GM12878 (cell line): Measurements from ENCODE around the gene STAB2.

Experiments used
- ATF3 ChIP-seq: IDR thresholded peaks from 2 replicates; pipeline ENCODE4 v1.6.1; 2011; ENCODE audit warnings: low read depth, mild to moderate bottlenecking, low read length, moderate library complexity, borderline replicate concordance; ENCODE audit errors: extremely low read depth
- BCL3 ChIP-seq: IDR thresholded peaks from 2 replicates; pipeline ENCODE4 v1.6.1; 2011; ENCODE audit warnings: borderline replicate concordance, low read depth, mild to moderate bottlenecking, moderate library complexity, low read length; ENCODE audit not compliant: insufficient read depth, poor library complexity, severe bottlenecking
- CTCF ChIP-seq, 3 experiments: IDR thresholded peaks in 2 of 3; conservative IDR thresholded peaks in 1 of 3; 2 replicates each; pipeline ENCODE4 v1.5.1; 2011; ENCODE audit warnings: low read depth in 3 of 3, low read length in 3 of 3, mild to moderate bottlenecking in 3 of 3, control low read depth in 2 of 3, moderate library complexity in 2 of 3, inconsistent platforms in 1 of 3, mixed read lengths in 1 of 3; ENCODE audit not compliant: control insufficient read depth in 2 of 3, insufficient read depth in 1 of 3; ENCODE audit errors: extremely low read depth in 1 of 3
- EZH2 ChIP-seq: IDR thresholded peaks from 2 replicates; pipeline ENCODE4 v1.6.1; 2012; ENCODE audit warnings: low read depth, mild to moderate bottlenecking, control low read depth, inconsistent platforms, low read length, borderline replicate concordance; ENCODE audit not compliant: control insufficient read depth
- MEF2A ChIP-seq: IDR thresholded peaks from 2 replicates; pipeline ENCODE4 v1.6.1; 2011; ENCODE audit warnings: low read depth, mild to moderate bottlenecking, low read length, moderate library complexity; ENCODE audit not compliant: insufficient read depth
- NRF1 ChIP-seq: conservative IDR thresholded peaks from 2 replicates; pipeline ENCODE4 v1.6.1; 2011; ENCODE audit warnings: mild to moderate bottlenecking, low read depth, low read length, improper control_type of control experiment
- POLR2A ChIP-seq: IDR thresholded peaks from 2 replicates; pipeline ENCODE4 v1.6.1; 2011; ENCODE audit warnings: low read depth, mild to moderate bottlenecking, low read length
- POLR2AphosphoS2 ChIP-seq: IDR thresholded peaks from 2 replicates; pipeline ENCODE4 v1.6.1; 2011; ENCODE audit warnings: low read depth, mild to moderate bottlenecking, low read length, improper control_type of control experiment, moderate library complexity
- RAD51 ChIP-seq: fragments of 450-650 bp; IDR thresholded peaks from 2 replicates; pipeline ENCODE4 v1.6.1; 2016; ENCODE audit warnings: moderate library complexity, mild to moderate bottlenecking, inconsistent platforms
- YY1 ChIP-seq: IDR thresholded peaks from 2 replicates; pipeline ENCODE4 v1.6.1; 2011; ENCODE audit warnings: low read depth, mild to moderate bottlenecking, low read length

GRCh38 chr12:103580026-103580425 is 7.0 kb upstream of the STAB2 start:
- no peak for TF ChIP-seq POLR2AphosphoS2
- no peak for TF ChIP-seq BCL3
- TF ChIP-seq NRF1: no peak
- TF ChIP-seq CTCF (IDR thresholded peaks at IDR 0.05 in 2 of 3, conservative IDR thresholded peaks at IDR 0.05 in 1 of 3; ENCODE audit: control insufficient read depth in 2 of 3, extremely low read depth in 1 of 3, insufficient read depth in 1 of 3, low read depth in 3 of 3, low read length in 3 of 3): no peak
- TF ChIP-seq EZH2: no peak
- TF ChIP-seq RAD51: no peak
- TF ChIP-seq MEF2A: no peak
- no peak for TF ChIP-seq ATF3
- TF ChIP-seq YY1: no peak
- no peak for TF ChIP-seq POLR2A
